K562 (cell line): ENCODE results near the gene STX1A.

Experiments
- CBX8 ChIP-seq: fragments of 200-600 bp; sonication (generic); IDR thresholded peaks from 2 replicates; pipeline ENCODE4 v1.6.1; 2012; ENCODE audit warnings: borderline replicate concordance, mixed run types, low read depth, mild to moderate bottlenecking, moderate library complexity, mixed read lengths, low read length, control low read depth, inconsistent platforms; ENCODE audit not compliant: poor library complexity, severe bottlenecking; ENCODE audit errors: extremely low read depth
- EP300 ChIP-seq: IDR thresholded peaks from 2 replicates; pipeline ENCODE4 v1.6.1; 2012; ENCODE audit warnings: low read length, improper control_type of control experiment
- POLR2AphosphoS5 ChIP-seq: IDR thresholded peaks from 2 replicates; pipeline ENCODE4 v1.6.1; 2011; ENCODE audit warnings: mild to moderate bottlenecking, low read depth, low read length, moderate library complexity; ENCODE audit not compliant: control insufficient read depth, insufficient read depth
- POLR3A ChIP-seq: IDR thresholded peaks from 2 replicates; pipeline ENCODE4 v1.6.1; 2011; ENCODE audit warnings: borderline replicate concordance, mild to moderate bottlenecking, moderate library complexity; ENCODE audit not compliant: insufficient read length, insufficient read depth; ENCODE audit errors: extremely low read depth
- RBBP5 ChIP-seq: fragments of 200-600 bp; sonication (generic); IDR thresholded peaks from 2 replicates; pipeline ENCODE4 v1.6.1; 2012; ENCODE audit warnings: borderline replicate concordance, mild to moderate bottlenecking, low read length, control low read depth, inconsistent platforms; ENCODE audit not compliant: insufficient read depth, poor library complexity, severe bottlenecking
- TF ChIP-seq, protein P1 (sequence below), 3 experiments: IDR thresholded peaks in 2 of 3; conservative IDR thresholded peaks in 1 of 3; 2 replicates each; pipeline ENCODE4 v1.5.1; 2011 to 2012; ENCODE audit warnings: low read length in 3 of 3, mild to moderate bottlenecking in 3 of 3, control low read depth in 2 of 3, improper control_type of control experiment in 1 of 3, inconsistent platforms in 1 of 3, low read depth in 1 of 3, mixed read lengths in 1 of 3, moderate library complexity in 1 of 3; ENCODE audit not compliant: insufficient read depth in 2 of 3
- TF ChIP-seq, protein P2 (sequence below): conservative IDR thresholded peaks from 2 replicates; pipeline ENCODE4 v1.6.1; 2011; ENCODE audit warnings: low read depth, mild to moderate bottlenecking, low read length; ENCODE audit not compliant: control insufficient read depth

DNA sequence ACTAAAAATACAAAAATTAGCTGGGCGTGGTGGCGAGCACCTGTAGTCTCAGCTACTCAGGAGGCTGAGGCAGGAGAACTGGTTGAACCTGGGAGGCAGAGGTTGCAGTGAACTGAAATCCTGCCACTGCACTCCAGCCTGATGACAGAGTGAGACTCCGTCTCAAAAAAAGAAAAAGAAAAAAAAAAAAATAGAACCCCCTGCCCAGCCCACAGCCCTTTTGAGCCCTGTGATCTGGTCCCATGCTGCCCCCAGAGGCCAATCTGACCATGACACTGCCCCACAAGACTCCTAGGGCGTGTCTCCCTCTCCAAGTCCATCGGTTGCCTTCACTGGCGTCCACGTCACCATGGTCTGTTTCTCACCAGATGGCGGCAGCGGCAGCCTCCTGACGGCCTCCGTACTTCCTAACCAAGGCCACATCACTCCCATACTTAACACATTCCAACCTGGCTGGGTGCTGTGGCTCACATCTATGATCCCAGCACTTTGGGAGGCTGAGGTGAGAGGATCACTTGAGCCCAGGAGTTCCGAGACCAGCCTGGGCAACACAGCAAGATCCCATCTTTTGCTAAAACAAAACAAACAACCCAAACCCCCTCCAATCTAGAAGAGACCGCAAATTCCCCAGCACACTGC is 18.0 kb downstream of the STX1A start:
- no peak for TF ChIP-seq EP300
- TF ChIP-seq, protein P1, sequence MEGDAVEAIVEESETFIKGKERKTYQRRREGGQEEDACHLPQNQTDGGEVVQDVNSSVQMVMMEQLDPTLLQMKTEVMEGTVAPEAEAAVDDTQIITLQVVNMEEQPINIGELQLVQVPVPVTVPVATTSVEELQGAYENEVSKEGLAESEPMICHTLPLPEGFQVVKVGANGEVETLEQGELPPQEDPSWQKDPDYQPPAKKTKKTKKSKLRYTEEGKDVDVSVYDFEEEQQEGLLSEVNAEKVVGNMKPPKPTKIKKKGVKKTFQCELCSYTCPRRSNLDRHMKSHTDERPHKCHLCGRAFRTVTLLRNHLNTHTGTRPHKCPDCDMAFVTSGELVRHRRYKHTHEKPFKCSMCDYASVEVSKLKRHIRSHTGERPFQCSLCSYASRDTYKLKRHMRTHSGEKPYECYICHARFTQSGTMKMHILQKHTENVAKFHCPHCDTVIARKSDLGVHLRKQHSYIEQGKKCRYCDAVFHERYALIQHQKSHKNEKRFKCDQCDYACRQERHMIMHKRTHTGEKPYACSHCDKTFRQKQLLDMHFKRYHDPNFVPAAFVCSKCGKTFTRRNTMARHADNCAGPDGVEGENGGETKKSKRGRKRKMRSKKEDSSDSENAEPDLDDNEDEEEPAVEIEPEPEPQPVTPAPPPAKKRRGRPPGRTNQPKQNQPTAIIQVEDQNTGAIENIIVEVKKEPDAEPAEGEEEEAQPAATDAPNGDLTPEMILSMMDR (IDR thresholded peaks at IDR 0.05 in 2 of 3, conservative IDR thresholded peaks at IDR 0.05 in 1 of 3; ENCODE audit: insufficient read depth in 2 of 3, low read depth in 1 of 3, low read length in 3 of 3), result peak; percentile 83 to 94 (median 85)
- no peak for TF ChIP-seq POLR3A
- no peak for TF ChIP-seq POLR2AphosphoS5
- no peak for TF ChIP-seq CBX8
- TF ChIP-seq, protein P2, sequence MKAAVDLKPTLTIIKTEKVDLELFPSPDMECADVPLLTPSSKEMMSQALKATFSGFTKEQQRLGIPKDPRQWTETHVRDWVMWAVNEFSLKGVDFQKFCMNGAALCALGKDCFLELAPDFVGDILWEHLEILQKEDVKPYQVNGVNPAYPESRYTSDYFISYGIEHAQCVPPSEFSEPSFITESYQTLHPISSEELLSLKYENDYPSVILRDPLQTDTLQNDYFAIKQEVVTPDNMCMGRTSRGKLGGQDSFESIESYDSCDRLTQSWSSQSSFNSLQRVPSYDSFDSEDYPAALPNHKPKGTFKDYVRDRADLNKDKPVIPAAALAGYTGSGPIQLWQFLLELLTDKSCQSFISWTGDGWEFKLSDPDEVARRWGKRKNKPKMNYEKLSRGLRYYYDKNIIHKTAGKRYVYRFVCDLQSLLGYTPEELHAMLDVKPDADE, result no peak
- TF ChIP-seq RBBP5, result no peak
